Measurements from ENCODE around the gene TFDP2.
A peak's percentile ranks its signal among the peaks of the same experiment; 100 is the strongest.

TFDP2 gene

GRCh38 chr3:142124243-142124642, 25.1 kb downstream of the TFDP2 start:
- DNase-seq (ENCODE audit: low read depth): no peak
- TF ChIP-seq CTCF (IDR thresholded peaks at IDR 0.05; ENCODE audit: low read length, missing control alignments): no peak
- no peak overlapping the region for H3K4me3 ChIP-seq (replicated peaks; ENCODE audit: low read depth, low read length)

GRCh38 chr3:142120707-142121106, 28.6 kb downstream of the TFDP2 start:
- TF ChIP-seq CTCF (IDR thresholded peaks at IDR 0.05; ENCODE audit: low read length, missing control alignments): no peak
- no peak overlapping the region for H3K4me3 ChIP-seq (replicated peaks; ENCODE audit: low read depth, low read length)
- DNase-seq (ENCODE audit: low read depth): no peak

- no peak for TF ChIP-seq CTCF (IDR thresholded peaks at IDR 0.05; ENCODE audit: low read length, missing control alignments)
Measured at GRCh38 chr3:142118911-142119310, 30.4 kb downstream of the TFDP2 start.

GRCh38 chr3:142117056-142117851, 32.1 kb downstream of the TFDP2 start:
- DNase-seq (ENCODE audit: low read depth): peak; percentile 15
- no peak overlapping the region for H3K4me3 ChIP-seq (replicated peaks; ENCODE audit: low read depth, low read length)
- no peak for TF ChIP-seq CTCF (IDR thresholded peaks at IDR 0.05; ENCODE audit: low read length, missing control alignments)

More at GRCh38 chr3:142118911-142119310, 30.4 kb downstream of the TFDP2 start:
- peak; percentile 22 for DNase-seq (ENCODE audit: low read depth)
- H3K4me3 ChIP-seq (replicated peaks; ENCODE audit: low read depth, low read length): no peak overlapping the region

GRCh38 chr3:142115867-142116668, 33.3 kb downstream of the TFDP2 start:
- no peak for TF ChIP-seq CTCF (IDR thresholded peaks at IDR 0.05; ENCODE audit: low read length, missing control alignments)
- DNase-seq (ENCODE audit: low read depth): peak; percentile 9

GRCh38 chr3:142112601-142113000, 36.7 kb downstream of the TFDP2 start:
- DNase-seq (ENCODE audit: low read depth): no peak

More at GRCh38 chr3:142115867-142116668, 33.3 kb downstream of the TFDP2 start:
- no peak overlapping the region for H3K4me3 ChIP-seq (replicated peaks; ENCODE audit: low read depth, low read length)

More at GRCh38 chr3:142112601-142113000, 36.7 kb downstream of the TFDP2 start:
- TF ChIP-seq CTCF (IDR thresholded peaks at IDR 0.05; ENCODE audit: low read length, missing control alignments): no peak
- no peak overlapping the region for H3K4me3 ChIP-seq (replicated peaks; ENCODE audit: low read depth, low read length)

All from fibroblast of pulmonary artery (primary cell).